ENCODE results near the gene OSBPL5. TPM values are rescaled to one million over a fixed set of nuclear protein-coding genes. Genes with fewer than 3 reads are reported as not detected.

OSBPL5 gene
- polyA plus RNA-seq, 10 donors = 11.4 to 21.7 (median 14.6) TPM

DNA sequence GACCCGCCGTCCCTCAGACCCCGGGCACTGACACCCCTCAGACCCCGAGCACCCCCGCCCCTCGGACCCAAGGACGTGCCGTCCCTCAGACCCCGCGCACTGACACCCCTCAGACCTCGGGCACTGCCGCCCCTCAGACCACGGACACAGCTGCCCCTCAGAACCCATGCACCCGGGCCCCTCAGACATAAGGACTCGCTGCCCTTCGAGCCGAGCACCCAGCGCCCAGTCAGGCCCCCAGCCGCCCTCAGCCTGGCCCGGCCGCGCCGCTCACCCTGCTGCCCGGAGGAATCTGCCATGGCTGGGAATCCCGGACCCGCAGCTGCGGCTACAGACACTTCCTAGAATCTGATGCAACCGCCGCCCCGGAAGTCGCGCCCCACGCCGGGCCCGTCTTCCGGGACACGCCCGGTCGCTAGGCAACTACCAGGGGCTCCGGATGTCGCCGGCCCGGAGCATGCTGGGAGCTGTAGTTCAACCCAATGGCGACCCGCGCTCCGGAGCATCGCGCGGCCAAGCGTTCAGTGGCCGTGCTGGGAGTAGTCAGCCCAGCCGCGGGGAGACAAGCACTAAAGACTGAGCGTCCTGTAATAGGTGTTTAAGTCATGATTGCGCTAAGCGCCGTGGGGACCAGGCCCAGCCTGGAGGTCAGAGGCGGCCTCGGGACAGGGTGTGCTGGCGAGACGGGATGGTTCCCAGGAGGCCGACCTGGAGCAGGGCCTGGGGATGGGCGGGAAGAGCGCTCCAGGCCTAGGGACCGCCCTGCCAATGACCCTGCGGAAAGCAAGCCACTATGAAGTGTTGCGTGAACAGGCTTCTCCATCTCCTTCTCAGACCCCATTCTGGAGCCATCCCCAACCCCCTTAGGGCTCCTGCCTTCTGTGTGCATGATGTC is 107.8 kb downstream of the OSBPL5 start, which contains the start of gene CARS1:
Gene CARS1, minus strand, starts transcription at position 355 of the 895 bp plus-strand sequence. Its CDS starts 56 bp downstream, at position 299.
- DNase-seq = peak; percentile 93 to 98 (median 96)

DNA sequence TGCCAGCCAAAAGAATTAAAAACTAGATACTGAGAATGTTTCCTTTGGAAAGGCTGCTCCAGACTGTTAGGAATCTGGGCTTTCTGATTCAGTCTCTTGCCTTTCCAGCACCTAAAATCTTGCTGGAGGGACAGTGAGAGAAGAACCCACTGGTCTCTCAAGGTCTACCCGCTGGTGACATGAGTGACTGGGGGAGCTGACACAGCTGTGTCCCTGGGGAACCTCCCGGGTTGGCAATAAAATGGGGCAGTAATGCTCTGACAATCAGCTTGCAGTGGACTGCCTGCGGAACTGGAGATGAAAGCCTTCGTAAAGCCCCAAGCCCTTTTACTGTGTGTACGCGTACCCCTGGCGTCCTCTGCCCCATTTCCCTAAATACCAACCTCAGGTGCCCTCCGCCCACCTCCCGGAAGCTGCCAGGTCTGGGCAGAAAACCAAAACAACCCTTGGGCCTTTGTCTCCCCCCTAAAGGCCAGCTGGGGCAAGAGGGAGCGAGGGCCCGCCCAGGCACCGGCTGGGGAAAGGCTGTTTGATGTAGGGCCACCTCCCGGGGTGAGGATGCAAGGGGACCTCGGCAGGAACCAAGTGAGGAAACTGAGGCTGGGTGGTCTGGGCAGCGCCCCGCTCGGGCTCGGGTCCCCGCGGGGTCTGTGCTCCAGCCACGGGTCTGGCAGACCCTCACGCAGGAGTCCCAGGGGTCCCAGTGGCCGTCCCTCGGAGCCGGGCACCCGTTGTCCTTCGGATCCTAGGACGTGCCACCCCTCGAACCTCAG is 108.6 kb downstream of the OSBPL5 start:
- DNase-seq = no peak

DNA sequence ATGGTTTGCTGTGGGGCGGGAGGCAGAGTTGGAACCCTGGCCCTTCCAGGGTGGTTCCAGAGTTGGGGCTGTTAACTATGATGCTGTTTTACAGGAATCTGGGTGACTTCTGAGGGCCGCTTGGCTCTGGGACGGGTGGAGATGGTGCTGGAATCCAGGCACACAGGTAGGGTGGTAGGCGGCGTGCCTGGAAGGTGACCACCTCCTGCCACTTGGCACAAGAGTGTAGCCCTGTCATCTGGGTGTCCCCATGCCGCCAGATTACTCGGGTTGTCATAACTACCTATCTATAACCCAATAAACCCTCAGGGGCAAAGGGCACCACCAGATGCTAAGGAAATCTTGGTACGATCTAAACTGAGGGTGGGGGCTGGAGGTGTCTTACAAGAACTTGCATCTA is 109.2 kb downstream of the OSBPL5 start:
- DNase-seq = no peak

DNA sequence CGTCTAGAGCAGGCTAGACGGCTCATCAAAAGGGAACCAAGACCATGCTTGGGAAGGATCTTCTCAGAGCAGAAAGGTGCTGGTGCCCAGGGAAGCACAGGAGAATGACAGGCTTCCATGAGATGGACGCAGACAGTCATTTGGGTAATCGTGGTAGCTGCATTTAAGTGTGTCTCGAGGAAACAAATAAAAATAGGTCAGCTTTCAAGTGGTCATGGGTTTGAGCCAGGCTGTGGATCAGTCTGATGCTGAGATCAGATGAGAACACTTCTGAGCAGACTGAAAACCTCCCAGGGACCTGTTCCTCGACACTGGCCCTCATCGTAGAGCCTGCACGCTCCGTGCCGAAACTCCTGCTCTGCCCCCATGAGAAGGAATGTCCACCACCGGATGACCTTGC is 112.5 kb downstream of the OSBPL5 start:
- no peak for DNase-seq

DNA sequence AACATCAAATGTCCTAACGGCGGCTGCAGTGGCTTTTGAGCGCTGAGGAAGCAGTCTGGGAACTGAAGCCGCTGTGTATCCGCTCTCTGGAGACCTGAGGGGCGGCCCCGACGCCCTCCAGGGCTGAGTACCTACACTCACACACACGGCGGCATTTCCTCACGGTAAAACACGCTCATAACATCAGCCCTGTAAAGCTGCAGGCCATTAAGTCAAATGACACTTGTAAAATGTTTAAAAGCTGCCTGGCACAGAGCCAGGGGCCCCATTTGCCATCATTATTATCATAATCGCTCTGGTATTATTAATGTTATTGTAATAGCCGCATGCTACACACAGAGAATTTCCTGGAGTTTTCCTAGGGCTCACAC is 113.0 kb downstream of the OSBPL5 start:
- DNase-seq = no peak

DNA sequence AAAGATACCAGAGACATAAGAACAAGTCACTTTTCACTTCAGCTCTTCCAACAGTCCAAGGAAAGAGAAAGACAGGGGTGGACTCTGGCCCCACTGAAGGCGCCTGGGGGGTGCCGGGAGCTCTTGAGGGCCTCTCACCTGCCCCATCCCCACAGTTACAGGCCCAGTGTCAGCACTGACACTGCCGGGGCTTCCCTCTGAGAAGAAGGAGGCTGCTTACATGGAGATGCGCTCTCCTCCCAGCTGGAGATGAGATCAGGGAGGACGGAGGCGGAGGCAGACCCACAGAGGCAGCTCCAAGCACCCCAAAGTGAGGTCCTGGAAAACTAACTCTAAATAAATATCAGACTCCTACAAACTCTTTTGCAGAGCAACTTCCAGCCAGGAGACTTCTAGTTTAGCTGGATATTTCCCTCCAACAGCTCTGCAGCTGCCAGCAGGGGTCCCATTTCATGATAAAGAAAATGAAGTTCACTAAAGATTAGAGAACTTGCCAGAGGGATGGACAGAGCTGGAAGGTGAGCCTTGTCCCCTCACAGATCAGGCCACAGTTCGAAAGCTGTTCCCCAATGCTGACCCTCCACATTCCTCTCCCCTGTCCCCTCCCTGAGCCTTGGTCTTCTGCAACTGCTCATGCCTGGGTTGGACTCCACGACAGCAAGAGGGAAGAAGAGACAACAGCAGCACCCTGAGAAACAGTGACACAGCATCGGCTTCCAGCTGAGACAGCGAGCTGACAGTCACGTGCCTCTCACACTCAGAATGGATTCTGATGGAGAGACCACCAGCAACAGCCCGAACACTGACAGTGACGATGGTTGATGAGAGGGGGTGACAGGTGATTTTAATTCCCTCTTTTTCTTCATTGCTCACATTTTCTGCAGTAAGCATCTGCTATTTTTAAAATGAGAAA is 113.7 kb downstream of the OSBPL5 start:
- DNase-seq = no peak

DNA sequence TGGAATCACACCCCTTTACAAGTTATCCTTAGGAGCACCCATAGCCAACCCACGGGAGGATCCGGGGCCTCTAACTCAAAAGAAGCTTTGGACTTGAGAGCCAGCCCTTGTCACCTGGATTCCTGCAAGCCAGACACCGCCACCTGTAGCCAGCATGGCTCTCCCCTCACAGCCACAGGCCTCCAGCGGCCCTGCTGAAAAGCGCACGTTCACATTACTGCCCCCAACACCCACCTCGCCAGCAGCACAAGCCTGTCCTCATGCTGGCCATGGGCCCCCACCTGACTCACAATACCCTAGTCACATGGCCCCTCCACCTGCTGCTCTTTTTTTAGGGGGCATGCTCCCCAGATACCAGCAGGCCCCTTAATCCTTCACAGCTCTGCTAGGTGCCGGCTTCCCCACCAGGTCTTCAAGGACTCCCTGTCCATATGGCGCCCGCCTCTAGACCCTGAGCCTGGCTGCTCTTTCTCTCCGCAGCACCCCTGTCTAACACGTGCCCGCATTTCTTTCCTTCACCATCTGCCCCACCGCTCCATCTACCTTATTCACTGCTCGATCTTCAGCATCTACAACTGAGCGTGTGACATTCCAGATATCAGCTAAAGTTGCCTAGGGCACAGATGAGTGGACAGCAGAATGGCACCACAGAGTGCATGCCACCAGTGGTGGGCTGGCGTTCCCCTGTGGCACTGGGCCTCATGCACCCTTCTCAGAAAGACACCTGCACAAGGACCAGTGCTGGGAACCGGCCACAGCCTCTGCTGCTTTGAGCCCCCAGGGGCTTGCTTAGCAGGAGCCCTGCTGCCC is 114.5 kb downstream of the OSBPL5 start:
- no peak for DNase-seq

DNA sequence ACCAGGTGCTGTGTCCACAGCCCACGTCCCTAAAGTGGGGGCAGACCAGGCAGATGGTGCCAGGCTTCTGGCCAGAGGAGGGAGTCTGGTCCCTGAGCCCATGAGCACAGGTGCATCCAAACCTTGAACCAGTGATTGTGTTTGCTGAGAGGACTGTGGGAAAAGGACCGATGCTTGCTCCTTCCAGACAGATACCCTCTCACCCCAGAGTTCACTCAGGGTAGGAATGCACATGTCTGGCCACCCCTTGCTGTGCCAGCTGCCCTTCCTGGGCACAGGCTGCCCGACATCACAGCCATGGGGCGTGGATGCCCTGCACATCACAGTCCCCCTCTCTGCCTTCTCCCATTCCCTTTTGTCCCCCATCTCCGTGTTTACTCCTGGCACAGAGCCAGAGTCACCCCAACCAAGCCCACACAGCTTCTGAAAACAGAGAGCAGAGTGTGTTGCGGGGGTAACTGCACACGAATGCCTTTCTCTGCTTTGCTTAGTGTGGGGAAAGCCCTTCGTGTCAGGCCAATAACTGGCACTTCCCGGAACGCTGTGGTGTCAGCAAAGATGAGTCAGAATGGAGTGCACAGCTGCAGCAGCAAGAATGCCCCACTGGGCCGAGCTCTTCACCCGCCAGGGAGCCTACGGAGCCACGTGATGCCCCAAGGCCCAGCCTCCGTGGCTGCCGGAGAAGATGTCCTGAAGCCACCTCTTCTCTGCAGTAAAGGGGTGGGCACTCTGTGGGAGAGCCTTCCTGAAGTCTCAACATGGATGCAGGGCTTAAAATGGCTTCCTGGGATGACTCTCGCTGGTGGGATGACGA is 115.5 kb downstream of the OSBPL5 start:
- peak in 2 of 3 donors; percentile 48 to 71 for DNase-seq

DNA sequence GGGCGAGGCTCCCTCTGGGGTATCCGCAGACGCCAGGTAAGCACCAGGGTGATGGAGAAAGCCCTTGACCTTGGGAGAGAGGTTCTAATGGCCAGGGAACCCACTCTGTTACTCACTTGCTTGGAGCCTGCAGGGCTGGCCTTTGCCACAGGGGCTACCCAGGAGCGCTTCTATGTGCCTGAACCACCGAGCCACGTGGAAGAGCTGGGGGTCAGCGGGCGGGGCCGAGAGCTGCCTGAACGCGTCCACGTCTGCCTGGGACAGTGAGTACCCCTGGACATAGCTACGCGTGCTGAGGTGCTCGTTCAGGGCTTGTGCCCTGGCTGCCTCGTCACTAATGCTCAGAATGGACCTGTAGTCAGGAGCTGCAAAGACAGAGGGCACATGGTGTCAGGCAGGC is 117.5 kb downstream of the OSBPL5 start:
- DNase-seq = no peak

GRCh38 chr11:3046641-3047040 is 118.5 kb downstream of the OSBPL5 start:
- no peak for DNase-seq

DNA sequence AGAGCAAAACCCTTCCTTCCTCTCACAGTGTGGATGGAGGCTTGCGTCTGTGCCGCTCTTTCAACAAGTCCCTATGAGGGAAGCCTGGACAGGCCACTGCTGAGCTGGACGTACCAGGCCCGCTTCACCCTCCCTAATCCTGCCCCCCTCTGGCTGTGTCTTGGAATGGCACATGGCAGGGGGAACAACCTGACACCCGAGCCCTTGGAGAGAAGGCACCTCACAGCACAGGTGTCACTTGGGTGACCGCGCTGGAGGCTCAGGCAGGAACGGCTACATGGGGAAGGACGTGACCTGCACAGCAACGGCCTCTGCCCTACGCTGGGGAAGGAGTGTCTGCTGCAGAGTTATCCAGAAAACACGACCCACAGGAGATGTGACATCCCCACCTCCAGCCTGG is 118.9 kb downstream of the OSBPL5 start:
- no peak for DNase-seq

DNA sequence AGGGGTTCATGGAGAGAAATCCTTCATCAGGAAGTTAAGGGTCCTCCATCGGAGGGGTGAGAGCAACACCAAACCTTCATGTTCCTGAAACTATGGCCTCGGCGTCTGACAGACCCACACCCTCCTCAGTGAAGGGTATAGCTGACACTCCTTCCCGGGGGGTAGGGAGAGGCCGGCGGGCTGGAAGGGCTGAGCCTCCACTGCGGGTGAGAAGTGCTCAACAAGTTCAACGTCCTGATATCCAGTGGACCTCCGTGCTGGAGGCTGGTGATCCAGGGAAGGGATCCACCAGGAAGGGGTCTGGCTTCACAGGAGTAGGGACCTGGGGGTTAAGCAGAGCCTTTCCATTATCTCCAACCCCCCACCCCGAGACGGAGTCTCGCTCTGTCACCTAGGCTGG is 120.2 kb downstream of the OSBPL5 start:
- no peak for DNase-seq

GRCh38 chr11:3044004-3044403 is 121.1 kb downstream of the OSBPL5 start:
- no peak for DNase-seq

- DNase-seq = no peak
Observed at GRCh38 chr11:3043315-3043871, 121.7 kb downstream of the OSBPL5 start.

DNA sequence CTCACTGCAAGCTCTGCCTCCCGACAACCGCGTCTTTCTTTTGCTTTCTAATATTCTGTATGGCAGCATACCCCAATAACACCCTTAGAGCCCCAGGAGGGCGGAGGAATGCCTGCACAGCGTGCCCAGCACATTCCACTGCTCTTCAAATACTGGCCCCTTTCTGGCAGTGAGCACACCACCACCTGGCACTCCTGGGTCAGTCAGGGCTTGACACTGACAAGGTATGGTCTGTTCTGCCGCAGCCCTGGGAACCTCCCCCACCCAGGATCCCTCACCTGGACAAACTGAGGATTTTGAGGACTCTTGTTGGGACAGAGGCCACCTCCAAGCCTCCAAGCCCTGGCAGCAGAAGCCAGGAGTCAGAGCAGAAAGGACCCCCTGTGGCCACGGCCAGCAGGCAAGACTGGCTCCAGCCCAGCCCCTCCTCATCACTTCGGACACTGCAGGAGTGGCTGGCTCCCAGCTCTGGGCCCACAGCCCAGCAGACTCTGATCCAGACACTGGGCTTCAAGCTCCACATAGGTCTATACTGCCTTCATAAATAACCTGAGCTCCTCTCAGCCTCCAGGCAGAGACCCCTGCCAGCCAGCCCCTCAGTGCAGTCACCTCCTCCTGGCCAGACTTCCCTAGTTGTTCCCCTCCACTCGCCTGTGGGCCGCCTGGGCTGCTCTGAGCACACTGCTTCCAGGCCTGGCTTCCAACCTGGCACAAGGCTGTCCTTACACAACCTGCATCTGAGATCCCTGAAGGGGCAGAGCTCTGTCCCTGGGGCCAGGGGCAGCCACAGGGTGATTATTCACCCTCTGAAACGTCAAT is 122.4 kb downstream of the OSBPL5 start:
- peak in 1 of 3 donors; percentile 26 for DNase-seq

DNA sequence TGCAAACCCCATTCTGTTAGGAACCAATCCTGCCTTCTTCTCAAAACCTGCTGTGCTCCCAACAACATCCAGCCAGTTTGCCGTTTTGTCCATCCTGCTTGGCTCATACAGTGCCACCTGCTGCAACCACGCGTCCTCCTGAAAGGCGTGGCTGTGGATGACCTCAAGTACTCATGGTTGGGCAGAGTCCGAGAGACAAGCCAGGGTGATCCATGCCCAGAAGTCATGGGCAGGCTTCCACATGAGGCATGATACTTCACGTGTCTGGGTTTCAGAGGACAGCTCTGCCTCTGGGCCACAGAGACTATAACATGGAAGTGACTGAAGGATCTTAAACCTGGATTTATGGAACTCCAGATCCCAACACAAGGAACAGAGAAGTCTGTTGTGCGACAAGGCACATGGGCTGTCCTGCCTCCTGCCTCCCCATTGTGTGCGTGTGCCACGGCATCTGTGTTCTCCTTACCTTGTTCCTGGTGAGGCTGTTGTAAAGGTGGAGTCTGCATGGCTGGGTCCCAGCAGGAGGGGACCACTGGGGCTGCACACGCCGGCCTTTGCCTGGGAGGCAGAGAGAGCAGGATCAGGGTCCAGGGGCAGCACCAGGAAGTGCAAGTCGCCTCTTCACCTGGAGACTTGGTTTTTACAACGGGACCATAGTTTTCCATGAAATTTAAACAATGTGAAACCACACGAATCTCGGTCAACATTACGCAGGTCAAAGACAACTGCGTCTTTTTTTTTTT is 123.2 kb downstream of the OSBPL5 start:
- no peak for DNase-seq

GRCh38 chr11:3040881-3041280 is 124.2 kb downstream of the OSBPL5 start:
- DNase-seq = no peak

GRCh38 chr11:3037945-3038271 is 127.2 kb downstream of the OSBPL5 start:
- no peak for DNase-seq
